ENCODE measurements around the gene TMEM131.

DNA sequence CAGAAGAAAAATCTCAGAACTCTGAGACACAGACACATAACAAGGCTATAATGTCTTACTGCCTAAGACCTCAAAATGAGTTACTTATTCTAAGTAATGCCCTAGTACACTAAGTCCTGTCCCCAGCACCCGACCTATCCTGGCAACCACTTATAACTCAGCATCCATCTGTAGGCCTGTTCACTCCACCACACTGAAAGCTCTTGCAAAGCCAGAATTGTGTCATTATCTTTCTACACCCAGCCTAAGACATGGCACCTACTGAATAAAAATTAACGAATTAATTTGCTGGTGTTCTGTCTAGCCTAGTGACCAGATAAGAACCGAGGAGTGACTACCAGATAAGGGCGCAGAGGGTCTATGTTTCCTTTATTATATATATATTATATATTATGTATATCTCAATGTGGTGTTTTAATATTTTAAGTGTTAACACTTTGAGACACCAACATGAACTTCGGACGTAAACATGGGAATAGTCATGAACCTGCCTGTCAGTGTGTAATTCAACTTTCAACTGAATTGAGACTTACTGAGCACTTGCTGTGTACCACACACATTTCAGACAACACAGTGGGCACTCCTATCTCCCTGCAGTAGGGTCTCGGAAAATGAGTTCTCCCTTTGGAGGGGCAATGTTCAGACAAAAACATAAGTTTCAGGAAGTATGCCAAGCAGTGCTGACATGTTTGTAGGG, 27.7 kb downstream of the TMEM131 start:
- TF ChIP-seq, protein P1, sequence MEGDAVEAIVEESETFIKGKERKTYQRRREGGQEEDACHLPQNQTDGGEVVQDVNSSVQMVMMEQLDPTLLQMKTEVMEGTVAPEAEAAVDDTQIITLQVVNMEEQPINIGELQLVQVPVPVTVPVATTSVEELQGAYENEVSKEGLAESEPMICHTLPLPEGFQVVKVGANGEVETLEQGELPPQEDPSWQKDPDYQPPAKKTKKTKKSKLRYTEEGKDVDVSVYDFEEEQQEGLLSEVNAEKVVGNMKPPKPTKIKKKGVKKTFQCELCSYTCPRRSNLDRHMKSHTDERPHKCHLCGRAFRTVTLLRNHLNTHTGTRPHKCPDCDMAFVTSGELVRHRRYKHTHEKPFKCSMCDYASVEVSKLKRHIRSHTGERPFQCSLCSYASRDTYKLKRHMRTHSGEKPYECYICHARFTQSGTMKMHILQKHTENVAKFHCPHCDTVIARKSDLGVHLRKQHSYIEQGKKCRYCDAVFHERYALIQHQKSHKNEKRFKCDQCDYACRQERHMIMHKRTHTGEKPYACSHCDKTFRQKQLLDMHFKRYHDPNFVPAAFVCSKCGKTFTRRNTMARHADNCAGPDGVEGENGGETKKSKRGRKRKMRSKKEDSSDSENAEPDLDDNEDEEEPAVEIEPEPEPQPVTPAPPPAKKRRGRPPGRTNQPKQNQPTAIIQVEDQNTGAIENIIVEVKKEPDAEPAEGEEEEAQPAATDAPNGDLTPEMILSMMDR (IDR thresholded peaks at IDR 0.05) = no peak
- TF ChIP-seq POLR2AphosphoS5 (IDR thresholded peaks at IDR 0.05; ENCODE audit: insufficient read depth in 1 of 2, low read depth in 1 of 2) = no peak

Data from vagina (tissue), 2 donors.